Stimulated activated CD4-positive, alpha-beta T cell treated with anti-CD3 and anti-CD28 coated beads, Interleukin-2, amount 100 ng/mL, for 48 hours (primary cell): ENCODE measurements around the gene PROX2.

Experiments
- DNase-seq, 2 donors: peaks; one replicate each; pipeline ENCODE4 v3.0.0-alpha.2; 2020

Gene PROX2

GRCh38 chr14:74840603-74841030, 35.3 kb downstream of the PROX2 start:
- DNase-seq, result no peak

GRCh38 chr14:74838166-74838565, 37.8 kb downstream of the PROX2 start:
- DNase-seq, result no peak

GRCh38 chr14:74836251-74836960, 39.5 kb downstream of the PROX2 start:
- no peak for DNase-seq

GRCh38 chr14:74835645-74836250, 40.2 kb downstream of the PROX2 start:
- no peak for DNase-seq

GRCh38 chr14:74834692-74835392, 41.1 kb downstream of the PROX2 start:
- DNase-seq, result no peak

GRCh38 chr14:74832849-74833248, 43.1 kb downstream of the PROX2 start:
- DNase-seq, result no peak

- no peak for DNase-seq
These were observed 46.7 kb downstream of the PROX2 start for GRCh38 chr14:74829251-74829650.

GRCh38 chr14:74826574-74826973, 49.4 kb downstream of the PROX2 start:
- DNase-seq, result no peak
